PC-9 (cell line): ENCODE data around the gene RBP4. TPM values are rescaled to one million over a fixed set of nuclear protein-coding genes. Genes with fewer than 3 reads are reported as not detected.

ENCODE experiments used
- BruUV-seq: library from RNA; stranded (reverse); fragments of 400-500 nt; replicated peaks from 2 replicates; lab custom pipeline; 2021; lab: Mats Ljungman, UMichigan
- CTCF ChIA-PET: fragments of 300-600 bp; sonication (Branson Sonifier 250); formaldehyde crosslinking; loops from one replicate; lab custom pipeline; 2022; ENCODE audit warnings: antibody characterized with exemption; lab: Charles Lee
- POLR2A ChIA-PET: fragments of 300-600 bp; sonication (Branson Sonifier 250); formaldehyde crosslinking; loops from one replicate; lab custom pipeline; 2022; ENCODE audit warnings: antibody characterized with exemption; ENCODE audit not compliant: unreplicated experiment; lab: Charles Lee
- DNase-seq, 2 experiments: peaks; one replicate each; pipeline versions ENCODE4 v3.0.0 to v3.0.0-alpha.2; 2015 to 2022; ENCODE audit warnings: mixed read lengths in 1 of 2
- H2AFZ ChIP-seq: fragments of 200-600 bp; sonication (generic); 2 replicates; pipeline ENCODE4 v1.8.1; 2017; ENCODE audit warnings: antibody characterized with exemption
- H3F3A ChIP-seq: fragments of 200-600 bp; sonication (generic); 2 replicates; pipeline ENCODE4 v1.8.1; 2017; ENCODE audit warnings: antibody characterized with exemption, mild to moderate bottlenecking, low read depth; ENCODE audit not compliant: insufficient read depth
- H3K27ac ChIP-seq: fragments of 200-600 bp; sonication (generic); 2 replicates; pipeline ENCODE4 v1.6.1; 2016; ENCODE audit warnings: mixed run types
- H3K27me3 ChIP-seq: fragments of 200-600 bp; sonication (generic); 2 replicates; pipeline ENCODE4 v1.6.1; 2016; ENCODE audit warnings: low read depth, mixed run types; ENCODE audit not compliant: insufficient read depth
- H3K36me3 ChIP-seq: fragments of 200-600 bp; sonication (generic); 2 replicates; pipeline ENCODE4 v1.6.1; 2016; ENCODE audit warnings: low read depth, mixed run types
- H3K4me1 ChIP-seq: fragments of 200-600 bp; sonication (generic); replicated peaks from 2 replicates; pipeline ENCODE4 v1.6.1; 2016; ENCODE audit warnings: mixed run types; ENCODE audit not compliant: insufficient read depth
- H3K4me2 ChIP-seq: fragments of 200-600 bp; sonication (generic); 2 replicates; pipeline ENCODE4 v1.6.1; 2017; ENCODE audit warnings: mixed run types
- H3K4me3 ChIP-seq: fragments of 200-600 bp; sonication (generic); 2 replicates; pipeline ENCODE4 v1.6.1; 2016; ENCODE audit warnings: mixed run types
- H3K79me2 ChIP-seq: fragments of 200-600 bp; sonication (generic); 2 replicates; pipeline ENCODE4 v1.6.1; 2017; ENCODE audit warnings: low read depth, mixed run types
- H3K9me2 ChIP-seq: fragments of 200-600 bp; sonication (generic); 2 replicates; pipeline ENCODE4 v1.8.1; 2017; ENCODE audit warnings: mild to moderate bottlenecking; ENCODE audit not compliant: insufficient read depth
- H3K9me3 ChIP-seq: fragments of 200-600 bp; sonication (generic); 2 replicates; pipeline ENCODE4 v1.8.1; 2016; ENCODE audit warnings: low read depth; ENCODE audit not compliant: insufficient read depth
- H4K20me1 ChIP-seq: fragments of 200-600 bp; sonication (generic); 2 replicates; pipeline ENCODE4 v1.8.1; 2017; ENCODE audit not compliant: insufficient read depth
- EZH2 ChIP-seq: fragments of 200-600 bp; sonication (generic); IDR thresholded peaks from 2 replicates; pipeline ENCODE4 v1.8.0; 2017; ENCODE audit warnings: antibody characterized with exemption, low read depth
- intact Hi-C: fragments of 100-400 bp; cut with micrococcal nuclease; formaldehyde crosslinking; loops from one replicate; pipeline ENCODE4 v1.10.0; 2022; ENCODE audit not compliant: unreplicated experiment
- total RNA-seq: library from RNA; stranded (reverse); gene quantifications from 2 replicates; pipeline ENCODE4 v1.2.3, GENCODE V29; 2021
- TF ChIP-seq, protein P1 (sequence below): fragments of 200-600 bp; sonication (generic); conservative IDR thresholded peaks from 2 replicates; pipeline ENCODE4 v1.6.1; 2017; ENCODE audit warnings: mixed run types, antibody characterized with exemption, mild to moderate bottlenecking, moderate library complexity

The RBP4 gene
- total RNA-seq, 1 experiment from 2014 or later = 0.57 TPM

DNA sequence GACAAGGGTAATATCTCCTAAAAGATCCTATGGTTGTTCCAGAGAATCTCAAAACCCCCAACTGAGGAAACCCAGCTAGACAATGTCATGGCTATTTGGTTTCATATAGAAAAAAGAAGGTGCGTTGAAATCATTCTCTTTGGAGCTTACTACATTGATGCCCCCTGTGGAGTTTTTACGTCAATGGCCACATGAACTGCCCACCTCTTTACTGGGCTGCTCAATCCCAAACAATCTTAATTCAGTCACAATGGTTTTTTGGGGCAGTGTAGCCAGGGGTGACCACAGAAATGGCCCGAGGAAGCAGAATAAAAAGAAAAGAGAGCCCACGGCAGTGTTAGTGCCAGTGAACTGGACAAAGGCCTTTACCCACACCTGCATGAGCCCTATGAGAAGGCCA, 7.8 kb downstream of the RBP4 start:
- Histone ChIP-seq H3K27me3 (no peaks in the 10 kb centered on the region), H3K4me2 (no peak overlapping the region), H3K9me3 (no peaks in the 10 kb centered on the region), H3K4me3 (no peak overlapping the region), H3K4me1 (no peaks in the 10 kb centered on the region), H3K9me2 (no peaks in the 10 kb centered on the region), H3K27ac (no peak overlapping the region), H3F3A (no peaks in the 10 kb centered on the region), H4K20me1 (no peaks in the 10 kb centered on the region), H2AFZ (no peak overlapping the region), H3K36me3 (no peaks in the 10 kb centered on the region), H3K79me2 (no peaks in the 10 kb centered on the region)
- ChIA-PET CTCF (no interaction called here), POLR2A (no interaction called here)
- no TSS peak for BruUV-seq
- intact Hi-C loops = no loop called here
- TF ChIP-seq, protein P1, sequence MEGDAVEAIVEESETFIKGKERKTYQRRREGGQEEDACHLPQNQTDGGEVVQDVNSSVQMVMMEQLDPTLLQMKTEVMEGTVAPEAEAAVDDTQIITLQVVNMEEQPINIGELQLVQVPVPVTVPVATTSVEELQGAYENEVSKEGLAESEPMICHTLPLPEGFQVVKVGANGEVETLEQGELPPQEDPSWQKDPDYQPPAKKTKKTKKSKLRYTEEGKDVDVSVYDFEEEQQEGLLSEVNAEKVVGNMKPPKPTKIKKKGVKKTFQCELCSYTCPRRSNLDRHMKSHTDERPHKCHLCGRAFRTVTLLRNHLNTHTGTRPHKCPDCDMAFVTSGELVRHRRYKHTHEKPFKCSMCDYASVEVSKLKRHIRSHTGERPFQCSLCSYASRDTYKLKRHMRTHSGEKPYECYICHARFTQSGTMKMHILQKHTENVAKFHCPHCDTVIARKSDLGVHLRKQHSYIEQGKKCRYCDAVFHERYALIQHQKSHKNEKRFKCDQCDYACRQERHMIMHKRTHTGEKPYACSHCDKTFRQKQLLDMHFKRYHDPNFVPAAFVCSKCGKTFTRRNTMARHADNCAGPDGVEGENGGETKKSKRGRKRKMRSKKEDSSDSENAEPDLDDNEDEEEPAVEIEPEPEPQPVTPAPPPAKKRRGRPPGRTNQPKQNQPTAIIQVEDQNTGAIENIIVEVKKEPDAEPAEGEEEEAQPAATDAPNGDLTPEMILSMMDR = no peak
- TF ChIP-seq EZH2 = no peak
- no peak for DNase-seq

- H3K4me1 ChIP-seq = no peaks in the 10 kb centered on the region
- no peaks in the 10 kb centered on the region for H3K27me3 ChIP-seq
- CTCF ChIA-PET = no interaction called here
- no peak overlapping the region for H3K4me3 ChIP-seq
- no peaks in the 10 kb centered on the region for H4K20me1 ChIP-seq
- H3K79me2 ChIP-seq = no peaks in the 10 kb centered on the region
- no TSS peak for BruUV-seq
- TF ChIP-seq EZH2 = no peak
- TF ChIP-seq, protein P1 = no peak
- no peak for DNase-seq
- H3K4me2 ChIP-seq = no peak overlapping the region
- POLR2A ChIA-PET = interaction anchor here (0.6 kb wide), 1 partner anchor 20 kb away, joined by 8 read pairs; no protein-coding TSS in a partner anchor
- H3K9me3 ChIP-seq = no peaks in the 10 kb centered on the region
- H3K36me3 ChIP-seq = no peaks in the 10 kb centered on the region
- intact Hi-C loops = no loop called here
- H3K9me2 ChIP-seq = no peaks in the 10 kb centered on the region
- H3F3A ChIP-seq = no peaks in the 10 kb centered on the region
- H2AFZ ChIP-seq = no peak overlapping the region
- no peak overlapping the region for H3K27ac ChIP-seq
Measured at GRCh38 chr10:93591065-93591808, 9.8 kb downstream of the RBP4 start.

DNA sequence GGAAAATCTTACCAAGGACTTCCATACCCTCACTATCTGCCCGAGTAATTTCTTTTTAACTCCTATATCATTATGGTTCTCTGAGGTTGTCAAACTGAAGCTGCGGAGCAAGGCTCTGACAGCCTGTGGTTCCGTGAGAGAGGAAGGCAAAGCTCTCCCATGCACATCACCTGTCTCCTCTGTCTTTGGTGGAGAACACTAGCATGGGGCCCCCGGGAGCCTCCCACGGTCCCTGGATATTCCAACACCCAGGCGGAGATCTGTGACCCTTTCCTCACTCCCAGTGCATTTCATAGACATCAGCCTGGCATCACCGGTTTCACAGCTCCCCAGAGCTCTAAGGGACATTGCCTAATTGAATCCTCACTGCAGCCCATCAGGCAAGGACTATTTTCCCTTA, 10.4 kb downstream of the RBP4 start:
- H3F3A ChIP-seq = no peaks in the 10 kb centered on the region
- no peak overlapping the region for H2AFZ ChIP-seq
- H3K9me2 ChIP-seq = no peaks in the 10 kb centered on the region
- no peak for DNase-seq
- H3K79me2 ChIP-seq = no peaks in the 10 kb centered on the region
- no peak overlapping the region for H3K4me2 ChIP-seq
- H3K36me3 ChIP-seq = no peaks in the 10 kb centered on the region
- no TSS peak for BruUV-seq
- TF ChIP-seq, protein P1 = no peak
- TF ChIP-seq EZH2 = no peak
- ChIA-PET CTCF (no interaction called here), POLR2A (no interaction called here)
- H3K4me1 ChIP-seq = no peaks in the 10 kb centered on the region
- H3K27ac ChIP-seq = no peak overlapping the region
- no peaks in the 10 kb centered on the region for H3K27me3 ChIP-seq
- intact Hi-C loops = no loop called here
- no peaks in the 10 kb centered on the region for H4K20me1 ChIP-seq
- H3K9me3 ChIP-seq = no peaks in the 10 kb centered on the region
- H3K4me3 ChIP-seq = no peak overlapping the region
